GM21526 (cell line): ENCODE results near the gene SCT.

Source experiments
- ATAC-seq: cut with Tn5 transposase; IDR thresholded peaks from one replicate; pipeline ENCODE4 v1.9.1; 2021; ENCODE audit warnings: moderate library complexity; ENCODE audit not compliant: unreplicated experiment, low FRiP score

SCT gene

DNA sequence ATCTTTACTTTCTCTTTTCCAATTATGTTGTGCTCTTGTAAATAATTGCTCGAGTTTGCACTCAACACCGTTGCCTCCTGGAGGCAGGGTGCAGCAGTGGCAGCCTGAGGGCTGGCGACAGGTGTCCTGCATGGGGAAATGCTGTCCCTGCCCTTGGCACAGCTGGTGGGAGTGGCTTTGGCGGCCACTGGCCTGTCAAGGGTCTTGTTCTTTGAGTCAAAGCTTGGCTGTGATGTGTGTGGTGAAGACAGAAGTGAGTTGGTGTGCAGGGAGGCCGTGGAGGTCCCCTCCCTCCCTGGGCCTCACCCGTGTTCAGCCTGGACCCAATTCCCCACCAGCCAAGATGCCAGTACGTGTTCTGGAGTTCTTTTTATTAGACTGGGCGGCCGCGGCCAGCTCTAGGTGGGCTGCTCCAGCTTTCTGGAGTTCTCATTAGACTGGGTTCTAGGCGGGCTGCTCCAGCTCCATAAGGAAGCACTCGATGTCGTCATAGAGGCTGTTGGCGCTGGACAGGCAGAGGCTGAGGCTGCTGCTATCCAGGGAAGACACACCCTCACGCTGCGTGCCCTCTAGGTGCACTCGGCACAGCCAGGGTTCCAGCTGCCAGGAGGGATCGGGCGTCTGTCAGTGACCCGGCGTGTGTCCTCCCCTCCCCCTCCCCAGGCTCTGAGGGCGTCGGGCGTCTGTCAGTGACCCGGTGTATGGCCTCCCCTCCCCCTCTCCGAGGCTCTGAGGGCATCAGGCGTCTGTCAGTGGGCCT lies 14.6 kb downstream of the SCT start:
- no peak for ATAC-seq

DNA sequence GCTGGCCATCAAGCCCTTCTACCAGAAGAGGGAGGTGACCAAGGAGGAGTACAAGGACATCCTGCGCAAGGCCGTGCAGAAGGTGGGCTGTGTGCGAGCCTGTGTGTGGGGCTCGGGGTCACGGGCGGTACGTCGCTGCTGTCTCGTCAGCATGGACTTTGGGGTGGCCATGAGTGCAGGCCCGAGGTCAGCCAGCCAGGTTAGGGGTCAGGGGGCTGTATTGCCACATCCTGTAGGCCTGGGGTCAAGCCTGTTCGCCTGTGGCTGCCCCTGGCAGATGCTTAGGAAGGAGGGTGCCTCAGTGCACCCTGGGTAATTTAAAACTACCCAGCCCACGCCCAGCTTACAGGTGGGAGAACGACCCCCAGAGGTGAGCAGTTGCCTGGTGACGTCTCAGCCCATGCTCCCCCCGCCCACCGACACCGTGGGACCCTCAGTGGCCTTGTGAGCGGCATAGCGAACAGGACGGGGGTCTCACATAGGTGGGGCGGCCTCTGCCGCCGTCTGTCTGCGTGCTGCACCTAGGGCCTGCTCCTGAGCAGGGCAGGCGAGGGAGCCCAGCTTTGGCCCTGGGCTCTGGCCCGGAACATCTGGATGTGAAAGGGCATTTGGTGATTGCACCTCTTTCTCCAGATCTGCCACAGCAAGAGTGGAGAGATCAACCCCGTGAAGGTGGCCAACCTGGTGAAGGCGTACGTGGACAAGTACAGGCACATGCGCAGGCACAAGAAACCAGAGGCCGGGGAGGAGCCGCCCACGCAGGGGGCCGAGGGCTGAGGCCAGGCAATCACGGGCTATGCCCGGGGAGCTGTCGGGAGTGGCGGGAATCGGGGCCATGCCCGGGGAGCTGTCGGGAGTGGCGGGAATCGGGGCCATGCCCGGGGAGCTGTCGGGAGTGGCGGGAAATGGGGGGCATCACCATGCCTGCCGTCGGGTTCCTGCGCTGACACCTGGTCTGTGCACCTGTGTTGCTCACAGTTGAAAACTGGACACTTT lies 15.7 kb downstream of the SCT start:
- ATAC-seq, result no peak

DNA sequence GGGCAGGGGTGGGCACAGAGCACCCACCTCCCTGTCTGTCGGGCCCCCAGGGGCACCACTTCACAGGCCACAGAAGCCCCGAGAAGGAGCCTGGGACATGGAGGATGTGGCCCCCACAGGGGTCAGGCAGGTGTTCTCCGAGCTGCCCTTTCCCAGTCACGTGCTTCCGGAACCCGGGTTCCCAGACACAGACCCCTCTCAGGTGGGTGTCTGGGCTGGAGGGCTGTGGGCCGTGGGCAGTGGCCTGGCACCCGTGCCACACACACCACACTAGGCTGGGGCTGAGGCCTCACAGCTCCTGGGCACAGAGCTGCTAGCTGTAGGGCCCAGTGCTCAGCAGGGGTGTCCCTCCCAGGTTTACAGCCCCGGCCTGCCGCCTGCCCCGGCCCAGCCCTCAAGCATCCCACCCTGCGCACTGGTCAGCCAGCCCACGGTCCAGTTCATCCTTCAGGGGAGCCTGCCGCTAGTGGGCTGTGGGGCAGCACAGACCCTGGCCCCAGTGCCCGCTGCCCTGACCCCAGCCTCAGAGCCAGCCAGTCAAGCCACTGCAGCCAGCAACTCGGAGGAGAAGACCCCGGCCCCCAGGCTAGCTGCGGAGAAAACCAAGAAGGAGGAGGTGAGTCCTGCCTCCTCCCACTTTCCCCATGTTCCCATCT lies 16.7 kb downstream of the SCT start:
- no peak for ATAC-seq

DNA sequence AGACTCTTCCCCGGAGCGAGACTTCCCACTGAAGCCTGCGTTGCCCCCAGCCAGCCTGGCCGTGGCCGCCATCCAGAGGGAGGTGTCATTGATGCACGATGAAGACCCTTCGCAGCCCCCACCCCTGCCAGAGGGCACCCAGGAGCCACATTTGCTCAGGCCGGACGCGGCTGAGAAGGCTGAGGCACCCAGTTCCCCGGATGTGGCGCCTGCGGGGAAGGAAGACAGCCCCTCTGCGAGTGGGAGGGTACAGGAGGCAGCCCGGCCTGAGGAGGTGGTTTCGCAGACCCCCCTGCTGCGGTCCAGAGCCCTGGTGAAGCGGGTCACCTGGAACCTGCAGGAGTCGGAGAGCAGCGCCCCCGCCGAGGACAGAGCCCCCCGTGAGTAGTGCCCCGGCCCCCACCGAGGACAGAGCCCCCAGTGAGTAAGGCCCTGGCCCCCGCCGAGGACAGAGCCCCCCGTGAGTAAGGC lies 17.6 kb downstream of the SCT start:
- no peak for ATAC-seq

DNA sequence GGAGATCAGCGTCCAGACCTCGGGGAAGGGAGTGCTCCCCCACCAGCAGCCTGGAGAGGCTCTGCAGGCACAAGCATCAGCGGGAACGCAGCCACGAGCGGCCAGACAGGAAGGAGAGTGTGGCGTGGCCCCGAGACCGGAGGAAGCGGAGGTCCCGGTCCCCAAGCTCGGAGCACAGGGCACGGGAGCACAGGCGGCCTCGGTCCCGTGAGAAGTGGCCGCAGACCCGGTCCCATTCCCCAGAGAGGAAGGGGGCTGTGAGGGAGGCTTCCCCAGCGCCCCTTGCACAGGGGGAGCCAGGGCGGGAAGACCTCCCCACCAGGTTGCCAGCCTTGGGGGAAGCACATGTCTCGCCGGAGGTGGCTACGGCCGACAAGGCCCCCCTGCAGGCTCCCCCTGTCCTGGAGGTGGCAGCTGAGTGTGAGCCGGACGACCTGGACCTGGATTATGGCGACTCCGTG lies 18.2 kb downstream of the SCT start:
- ATAC-seq, result no peak

DNA sequence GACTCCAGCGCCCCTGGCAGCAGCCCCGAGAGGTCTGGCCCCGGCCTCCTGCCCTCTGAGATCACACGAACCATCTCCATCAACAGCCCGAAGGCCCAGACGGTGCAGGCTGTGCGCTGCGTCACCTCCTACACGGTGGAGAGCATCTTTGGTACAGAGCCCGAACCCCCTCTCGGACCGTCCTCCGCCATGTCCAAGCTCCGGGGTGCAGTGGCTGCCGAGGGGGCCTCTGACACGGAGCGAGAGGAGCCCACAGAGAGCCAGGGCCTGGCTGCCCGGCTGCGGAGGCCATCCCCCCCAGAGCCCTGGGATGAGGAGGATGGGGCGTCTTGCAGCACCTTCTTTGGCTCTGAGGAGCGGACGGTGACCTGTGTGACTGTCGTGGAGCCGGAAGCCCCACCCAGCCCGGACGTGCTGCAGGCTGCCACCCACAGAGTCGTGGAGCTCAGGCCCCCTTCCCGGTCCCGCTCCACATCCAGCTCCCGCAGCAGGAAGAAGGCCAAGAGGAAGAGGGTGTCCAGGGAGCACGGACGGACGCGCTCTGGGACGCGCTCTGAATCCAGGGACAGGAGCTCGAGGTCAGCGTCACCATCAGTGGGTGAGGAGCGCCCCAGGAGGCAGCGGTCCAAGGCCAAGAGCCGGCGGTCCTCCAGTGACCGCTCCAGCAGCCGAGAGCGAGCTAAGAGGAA lies 18.9 kb downstream of the SCT start:
- no peak for ATAC-seq

DNA sequence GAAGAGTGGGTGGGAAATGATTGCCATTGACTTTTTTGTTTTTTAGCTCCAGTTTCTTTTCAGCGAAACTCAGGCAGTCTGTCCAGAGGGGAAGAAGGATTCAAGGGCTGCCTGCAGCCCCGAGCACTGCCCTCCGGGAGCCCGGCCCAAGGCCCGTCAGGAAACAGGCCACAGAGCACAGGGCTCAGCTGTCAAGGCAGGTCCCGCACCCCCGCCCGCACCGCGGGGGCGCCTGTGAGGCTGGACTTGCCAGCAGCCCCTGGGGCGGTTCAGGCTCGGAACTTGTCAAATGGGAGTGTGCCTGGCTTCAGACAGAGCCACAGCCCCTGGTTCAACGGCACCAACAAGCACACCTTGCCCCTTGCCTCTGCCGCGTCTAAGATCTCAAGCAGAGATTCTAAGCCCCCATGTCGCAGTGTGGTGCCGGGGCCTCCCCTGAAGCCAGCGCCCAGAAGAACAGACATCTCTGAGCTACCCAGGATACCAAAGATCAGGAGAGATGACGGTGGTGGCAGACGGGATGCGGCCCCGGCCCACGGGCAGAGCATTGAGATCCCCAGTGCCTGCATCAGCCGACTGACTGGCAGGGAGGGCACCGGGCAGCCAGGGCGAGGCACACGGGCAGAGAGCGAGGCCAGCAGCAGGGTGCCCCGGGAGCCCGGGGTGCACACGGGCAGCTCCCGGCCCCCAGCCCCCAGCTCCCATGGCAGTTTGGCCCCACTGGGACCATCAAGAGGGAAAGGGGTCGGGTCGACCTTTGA lies 19.8 kb downstream of the SCT start:
- ATAC-seq, result no peak

DNA sequence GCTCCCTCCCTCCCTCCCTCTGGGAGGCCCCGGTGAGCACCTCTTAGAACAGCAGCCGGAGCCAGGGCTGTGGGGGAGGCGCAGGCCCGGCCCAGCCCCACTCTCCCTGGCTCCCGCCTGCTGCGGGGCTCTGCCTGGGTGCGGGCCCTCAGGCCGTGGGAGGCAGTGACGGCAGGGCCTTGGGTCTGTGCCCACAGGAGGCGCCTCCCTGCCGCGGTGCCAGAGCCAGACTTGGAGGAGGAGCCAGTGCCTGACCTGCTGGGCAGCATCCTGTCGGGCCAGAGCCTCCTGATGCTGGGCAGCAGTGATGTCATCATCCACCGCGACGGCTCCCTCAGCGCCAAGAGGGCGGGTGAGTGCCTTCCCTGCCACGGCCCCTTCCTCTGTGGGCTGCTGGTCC lies 20.7 kb downstream of the SCT start:
- no peak for ATAC-seq

DNA sequence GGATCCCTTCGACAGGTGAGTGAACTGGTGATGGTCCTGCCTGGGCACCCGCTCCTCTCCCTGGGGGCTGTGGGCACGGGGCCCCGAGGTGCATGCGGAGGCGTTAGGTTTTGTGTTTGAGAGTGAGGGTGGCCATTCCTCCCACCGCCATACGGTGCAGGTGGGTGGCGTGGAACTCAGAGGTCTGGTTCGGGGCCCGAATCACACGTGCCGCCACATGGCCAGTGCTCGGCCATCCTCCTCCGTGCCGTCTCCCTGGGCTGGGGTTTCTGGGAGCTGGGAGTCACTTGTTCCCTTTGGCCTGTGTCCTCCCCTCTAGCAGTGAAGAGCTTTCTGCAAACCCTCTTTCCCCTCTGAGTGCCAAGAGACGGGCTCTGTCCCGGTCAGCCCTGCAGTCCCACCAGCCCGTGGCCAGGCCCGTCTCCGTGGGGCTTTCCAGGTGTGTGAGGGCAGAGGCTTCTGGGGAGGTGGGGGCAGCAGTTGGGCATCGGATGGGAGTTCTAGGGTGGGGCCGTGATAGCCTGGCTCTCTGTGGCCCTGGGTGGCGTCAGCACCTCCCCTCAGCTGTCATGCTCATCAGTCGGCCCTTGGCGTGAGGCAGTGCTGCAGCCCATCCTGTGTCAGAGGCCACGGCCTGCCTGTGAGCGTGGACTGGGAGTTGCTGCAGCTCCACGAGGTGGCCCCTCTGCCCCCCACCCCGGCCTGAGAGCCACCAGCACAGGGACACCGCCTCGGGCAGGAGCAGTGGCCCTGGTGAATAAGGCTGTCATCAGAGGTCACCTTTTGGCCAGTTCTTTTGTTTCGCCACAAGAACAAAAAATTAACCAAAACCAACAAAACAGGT lies 21.5 kb downstream of the SCT start:
- no peak for ATAC-seq

DNA sequence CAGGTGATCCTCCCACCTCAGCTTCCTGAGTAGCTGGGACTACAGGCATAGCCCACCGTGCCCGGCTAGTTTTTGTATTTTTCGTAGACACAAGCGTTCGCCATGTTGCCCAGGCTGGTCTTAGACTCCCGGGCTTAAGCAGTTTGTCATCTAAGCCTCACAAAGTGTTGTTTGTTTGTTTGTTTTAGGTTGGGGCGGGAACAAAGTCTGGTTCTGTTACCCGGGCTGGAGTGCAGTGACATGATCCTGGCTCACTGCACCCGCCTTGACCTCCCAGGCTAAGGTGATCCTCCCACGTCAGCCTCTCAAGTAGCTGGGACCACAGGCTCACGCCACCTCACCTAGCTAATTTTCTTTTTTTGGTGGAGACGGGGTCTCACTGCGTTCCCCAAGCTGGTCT lies 23.8 kb downstream of the SCT start:
- ATAC-seq, result no peak

DNA sequence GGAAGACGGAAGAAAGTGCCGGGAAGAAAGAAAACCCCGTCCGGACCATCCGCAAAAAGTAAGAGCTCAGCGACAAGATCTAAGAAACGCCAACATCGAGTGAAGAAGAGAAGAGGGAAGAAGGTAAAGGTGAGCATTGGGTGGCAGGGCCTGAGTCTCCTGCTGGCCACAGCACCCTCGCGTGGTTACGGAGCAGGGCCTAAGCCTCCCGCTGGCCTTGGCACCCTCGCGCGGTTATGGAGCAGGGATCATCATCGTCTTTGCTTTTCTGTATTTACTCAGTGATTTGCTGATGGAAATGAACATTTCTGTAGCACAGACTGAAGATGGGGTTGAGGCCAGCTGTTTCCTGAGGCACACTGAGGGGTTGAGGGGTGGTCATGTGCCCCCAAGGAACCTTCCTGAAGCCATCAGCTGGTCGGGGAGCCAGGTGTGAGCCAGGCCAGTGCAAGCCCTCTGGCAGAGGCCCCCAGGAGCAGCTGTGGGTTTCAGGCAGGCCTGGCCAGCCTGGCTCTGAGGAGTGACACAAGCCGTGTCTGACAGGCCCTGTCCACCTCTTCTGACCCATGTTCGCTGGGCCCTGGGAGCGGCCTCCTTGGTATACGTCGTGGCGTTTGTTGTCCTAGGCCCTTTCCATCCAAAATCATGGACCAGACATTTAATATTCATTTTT lies 25.3 kb downstream of the SCT start:
- no peak for ATAC-seq

DNA sequence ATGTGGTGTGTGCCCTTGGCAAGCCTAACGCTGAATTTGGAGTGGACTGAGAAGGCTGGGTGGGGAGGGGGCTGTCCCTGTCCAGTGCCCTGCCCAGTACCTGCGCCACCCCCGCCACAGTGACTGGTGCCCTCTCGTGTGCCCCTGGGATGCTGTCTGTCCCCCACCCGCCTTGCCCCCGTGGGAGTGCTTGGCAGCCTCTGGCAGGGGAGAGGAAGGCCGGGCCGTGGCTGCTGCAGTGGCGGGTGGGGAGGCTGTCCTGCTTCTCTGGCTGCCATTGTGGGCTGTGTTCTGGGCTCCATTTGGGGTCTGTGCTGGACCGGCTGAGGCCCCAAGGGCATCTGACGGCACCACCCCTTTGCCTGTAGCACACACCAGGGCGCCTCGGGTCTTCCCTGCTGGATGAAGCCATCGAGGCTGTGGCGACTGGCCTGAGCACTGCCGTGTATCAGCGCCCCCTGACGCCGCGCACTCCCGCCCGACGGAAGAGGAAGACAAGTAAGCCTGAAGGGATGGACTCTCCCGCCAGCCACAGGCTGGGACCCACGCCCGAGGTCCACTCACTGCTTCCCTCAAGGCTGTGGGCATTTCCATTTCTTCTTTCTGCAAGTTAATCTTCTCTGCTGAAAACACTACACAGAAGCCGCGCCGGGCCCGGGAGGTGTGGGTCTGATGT lies 28.8 kb downstream of the SCT start:
- ATAC-seq, result no peak

DNA sequence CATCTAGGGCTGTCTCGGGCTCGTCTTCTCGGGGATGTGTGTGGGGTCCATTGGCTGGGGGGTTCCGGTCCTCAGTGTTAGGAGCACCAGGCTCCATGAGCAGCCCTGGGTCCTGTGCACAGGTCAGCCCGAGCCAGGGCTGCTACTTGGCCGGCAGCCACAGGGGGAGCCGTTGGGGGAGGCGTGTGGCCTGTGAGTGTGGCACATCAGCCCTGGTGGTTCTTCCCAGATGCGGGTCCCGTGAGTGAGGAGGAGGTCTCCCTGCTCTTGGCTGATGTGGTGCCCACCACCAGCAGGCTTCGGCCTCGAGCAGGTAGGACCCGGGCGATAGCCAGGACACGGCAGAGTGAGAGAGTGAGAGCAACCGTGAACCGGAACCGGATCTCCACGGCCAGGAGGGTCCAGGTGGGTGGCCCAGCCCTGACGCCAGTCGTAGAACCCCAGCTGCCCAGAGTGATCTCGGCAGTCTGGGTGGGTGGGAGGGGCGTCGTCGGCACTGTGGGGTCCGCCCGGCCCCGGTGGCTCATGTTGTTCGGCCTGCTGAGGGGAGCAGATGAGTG lies 29.7 kb downstream of the SCT start:
- no peak for ATAC-seq

DNA sequence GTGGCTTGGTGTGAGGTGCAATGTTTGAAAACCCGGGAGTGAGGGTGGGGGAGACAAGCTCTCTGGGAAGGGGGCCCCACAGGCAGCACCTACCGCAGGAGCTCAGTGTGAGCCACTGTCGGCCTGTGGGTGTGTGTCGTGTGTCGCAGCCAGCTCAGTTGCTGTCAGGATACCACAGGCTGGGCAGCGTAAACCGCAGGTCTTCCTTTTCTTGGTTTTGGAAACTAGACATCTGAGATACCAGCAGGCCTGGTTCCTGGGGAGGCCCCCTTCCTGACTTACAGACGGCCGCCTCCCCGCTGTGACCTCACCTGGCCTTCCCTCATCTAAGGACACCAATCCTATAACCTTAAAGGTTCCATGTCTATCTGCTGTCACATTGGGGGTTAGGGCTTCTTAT lies 30.6 kb downstream of the SCT start:
- no peak for ATAC-seq

DNA sequence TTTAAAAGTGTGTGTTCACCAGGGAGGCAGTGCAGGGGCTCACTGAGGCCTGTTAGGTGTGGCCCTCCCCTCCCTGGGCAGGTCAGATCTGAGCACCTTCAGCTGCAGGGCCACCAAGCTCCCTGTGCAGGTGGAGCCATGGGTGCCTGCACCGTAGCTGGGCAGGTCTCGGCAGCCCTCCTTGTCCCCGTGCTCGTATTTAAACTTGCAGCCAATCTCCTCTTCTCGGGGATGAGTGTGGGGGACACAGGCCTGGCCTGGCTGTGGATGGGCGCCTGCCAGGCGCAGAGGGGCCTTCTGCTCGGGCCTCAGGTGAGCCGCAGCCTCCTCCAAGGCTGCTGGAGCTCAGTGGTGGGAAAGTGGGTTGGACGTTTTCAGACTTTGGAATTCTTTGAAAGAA lies 31.6 kb downstream of the SCT start:
- no peak for ATAC-seq

DNA sequence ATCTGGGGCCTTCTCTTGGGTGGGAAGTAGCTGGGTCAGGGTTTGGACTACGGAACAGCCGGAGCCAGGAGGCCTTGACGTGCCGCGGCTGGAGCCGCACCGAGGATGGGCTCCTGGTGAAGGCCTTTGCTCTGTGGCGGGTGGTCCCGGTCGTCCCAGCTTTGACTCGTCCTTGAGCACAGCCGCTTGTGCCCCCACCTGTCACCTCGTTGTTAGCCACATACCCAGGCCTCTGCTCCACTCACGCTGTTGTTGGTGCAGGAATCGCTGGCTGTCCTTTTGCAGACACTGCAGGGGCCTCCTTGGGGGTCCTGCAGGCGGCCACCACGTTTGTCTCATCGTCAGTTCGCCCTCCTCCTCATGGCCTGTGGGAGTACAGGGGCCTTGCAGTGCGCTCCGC lies 33.6 kb downstream of the SCT start:
- ATAC-seq, result no peak

DNA sequence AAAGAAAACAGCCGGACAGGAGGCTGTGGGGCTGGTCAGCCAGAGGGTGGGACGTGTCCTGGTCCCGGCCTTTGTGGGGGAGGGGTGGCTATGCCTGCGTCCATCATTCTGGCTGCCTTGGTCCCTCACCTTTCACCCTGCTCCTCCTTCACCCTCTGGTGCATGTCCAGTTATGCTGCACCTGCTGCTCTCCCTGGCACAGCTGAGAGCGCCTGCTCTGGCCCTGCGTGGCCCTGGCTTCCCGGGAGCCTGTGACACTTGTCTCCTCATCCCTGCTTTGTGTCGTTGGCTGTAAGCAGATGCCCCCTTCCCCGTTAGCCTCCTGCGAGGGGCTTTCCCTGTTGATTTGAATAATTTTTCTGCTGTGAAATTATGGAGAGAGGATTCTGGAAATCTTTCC lies 34.1 kb downstream of the SCT start:
- ATAC-seq, result no peak
